Astrocyte of the spinal cord (primary cell): ENCODE measurements around the gene SRCAP.

Experiments
- DNase-seq: peaks from one replicate; pipeline ENCODE4 v3.0.0; 2011; ENCODE audit warnings: low read depth, low spot score
- H3K4me3 ChIP-seq: 2 replicates; pipeline ENCODE4 v1.5.1; 2011; ENCODE audit warnings: low read depth, mild to moderate bottlenecking, low read length, moderate library complexity
- CTCF ChIP-seq: IDR thresholded peaks from 2 replicates; pipeline ENCODE4 v1.5.1; 2012; ENCODE audit warnings: low read depth, mild to moderate bottlenecking, low read length, inconsistent platforms
- in situ Hi-C: cut with HindIII; loops from 2 replicates; pipeline ENCODE4 v1.10.0; 2017; ENCODE audit warnings: low sequenced_read_pairs

SRCAP gene

GRCh38 chr16:30664616-30665109, 34.3 kb upstream of the SRCAP start:
- TF ChIP-seq CTCF = no peak
- no peak overlapping the region for H3K4me3 ChIP-seq
- DNase-seq = no peak
- in situ Hi-C loops = no loop called here

GRCh38 chr16:30665155-30665829, 33.7 kb upstream of the SRCAP start:
- DNase-seq = no peak
- no peak for TF ChIP-seq CTCF
- H3K4me3 ChIP-seq = no peak overlapping the region
- in situ Hi-C loops = no loop called here

DNA sequence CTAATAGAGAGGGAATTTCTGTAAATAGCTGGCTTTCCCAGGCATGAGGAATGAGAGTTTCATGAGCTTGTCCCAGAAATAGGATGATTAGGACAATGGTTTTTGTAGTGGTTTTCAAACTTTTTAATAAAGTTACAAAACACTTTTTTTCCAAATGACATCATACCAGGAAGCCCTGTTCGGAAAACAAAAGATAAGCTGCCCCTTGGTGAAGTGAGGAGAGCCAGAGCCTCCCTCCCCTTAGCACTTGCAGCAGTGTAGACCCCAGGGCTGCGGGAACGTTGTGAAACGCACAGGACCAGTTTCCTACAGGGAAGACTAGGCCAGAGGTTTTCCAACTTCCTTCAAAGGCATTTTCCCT, 33.2 kb upstream of the SRCAP start:
- DNase-seq = no peak
- in situ Hi-C loops = no loop called here
- no peak overlapping the region for H3K4me3 ChIP-seq
- TF ChIP-seq CTCF = no peak

- no peak overlapping the region for H3K4me3 ChIP-seq
- peak; percentile 24 for DNase-seq
- TF ChIP-seq CTCF = no peak
- in situ Hi-C loops = no loop called here
These were observed 32.3 kb upstream of the SRCAP start for GRCh38 chr16:30666681-30667080.

- H3K4me3 ChIP-seq = no peak overlapping the region
- in situ Hi-C loops = no loop called here
- no peak for DNase-seq
- TF ChIP-seq CTCF = no peak
These were observed 31.5 kb upstream of the SRCAP start for GRCh38 chr16:30667361-30667905.

DNA sequence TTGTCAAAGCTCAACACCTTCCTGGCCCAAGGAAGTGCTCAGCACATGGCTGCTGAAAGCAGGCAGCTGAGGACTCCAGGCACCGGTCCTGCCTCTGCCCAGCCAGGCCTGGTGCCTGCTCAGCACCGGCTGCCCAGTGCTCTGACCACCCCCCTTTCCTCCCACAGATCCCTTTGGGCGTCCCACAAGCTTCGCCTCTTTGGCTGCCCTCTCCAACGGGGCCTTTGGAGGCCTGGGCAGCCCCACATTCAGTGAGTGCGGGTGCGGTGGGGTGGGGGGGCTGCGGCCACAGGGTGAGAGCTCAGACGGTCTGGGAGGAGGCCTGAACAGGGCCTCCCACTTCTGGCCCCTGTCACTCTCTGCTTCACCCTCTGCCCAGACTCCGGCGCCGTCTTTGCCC, 30.6 kb upstream of the SRCAP start:
- no peak for TF ChIP-seq CTCF
- H3K4me3 ChIP-seq = no peak overlapping the region
- no peak for DNase-seq
- in situ Hi-C loops = no loop called here
